GM13976 (cell line): ENCODE measurements around the gene SPATA13.

Experiments
- DNase-seq: peaks from one replicate; pipeline ENCODE4 v3.0.0; 2012; ENCODE audit warnings: low spot score
- CTCF ChIP-seq: IDR thresholded peaks from 2 replicates; pipeline ENCODE4 v1.5.1; 2012; ENCODE audit warnings: borderline replicate concordance, mild to moderate bottlenecking; ENCODE audit not compliant: insufficient read depth; ENCODE audit errors: extremely low read depth, missing control alignments, control extremely low read depth
- in situ Hi-C: fragments of 300-500 bp; cut with MboI; formaldehyde crosslinking; loops from one replicate; pipeline ENCODE4 v1.12.0; 2022; ENCODE audit warnings: low sequenced_read_pairs, mixed read lengths, inconsistent platforms; ENCODE audit not compliant: unreplicated experiment

The SPATA13 gene

GRCh38 chr13:24161980-24162525, 1.5 kb downstream of the SPATA13 start:
- in situ Hi-C loops = no loop called here
- TF ChIP-seq CTCF = no peak
- DNase-seq = no peak

- in situ Hi-C loops = no loop called here
- TF ChIP-seq CTCF = no peak
- DNase-seq = no peak
Observed at GRCh38 chr13:24162604-24163003, 2.1 kb downstream of the SPATA13 start.

- in situ Hi-C loops = no loop called here
- no peak for TF ChIP-seq CTCF
- DNase-seq = no peak
Observed at GRCh38 chr13:24165746-24166145, 5.2 kb downstream of the SPATA13 start.

GRCh38 chr13:24166561-24166960, 6.0 kb downstream of the SPATA13 start:
- no peak for TF ChIP-seq CTCF
- no peak for DNase-seq
- in situ Hi-C loops = no loop called here

- DNase-seq = no peak
- TF ChIP-seq CTCF = no peak
- in situ Hi-C loops = no loop called here
Observed at GRCh38 chr13:24167666-24168391, 7.3 kb downstream of the SPATA13 start.

GRCh38 chr13:24168392-24168750, 7.9 kb downstream of the SPATA13 start:
- no peak for DNase-seq
- in situ Hi-C loops = no loop called here
- no peak for TF ChIP-seq CTCF
